BLaER1 (cell line): Measurements from ENCODE around the gene EXOC3.
"Not testable (repeated sequence)": the region's sequence is repeated elsewhere in the genome, so short reads cannot be mapped to it uniquely, and the experiment has no call there.

Experiments used
- H3K27ac ChIP-seq: shearing (Covaris generic); formaldehyde crosslinking; 2 replicates; pipeline ENCODE4 v1.8.1; 2022
- H3K27me3 ChIP-seq: shearing (Covaris generic); formaldehyde crosslinking; 2 replicates; pipeline ENCODE4 v1.8.1; 2022
- H3K36me3 ChIP-seq: shearing (Covaris generic); formaldehyde crosslinking; 2 replicates; pipeline ENCODE4 v1.8.1; 2022
- H3K4me1 ChIP-seq: shearing (Covaris generic); formaldehyde crosslinking; 2 replicates; pipeline ENCODE4 v1.8.1; 2022
- H3K4me2 ChIP-seq: shearing (Covaris generic); formaldehyde crosslinking; 2 replicates; pipeline ENCODE4 v1.8.1; 2022
- H3K4me3 ChIP-seq: shearing (Covaris generic); formaldehyde crosslinking; 2 replicates; pipeline ENCODE4 v1.8.1; 2022
- H3K9ac ChIP-seq: shearing (Covaris generic); formaldehyde crosslinking; 2 replicates; pipeline ENCODE4 v1.8.1; 2022
- H3K9me3 ChIP-seq: shearing (Covaris generic); formaldehyde crosslinking; 2 replicates; pipeline ENCODE4 v1.8.1; 2022
- H4K20me1 ChIP-seq: shearing (Covaris generic); formaldehyde crosslinking; 2 replicates; pipeline ENCODE4 v1.8.1; 2022
- Cebpa-rat ChIP-seq: shearing (Covaris generic); IDR thresholded peaks from 2 replicates; pipeline ENCODE4 v1.8.1; 2022

The EXOC3 gene

GRCh38 chr5:482506-482905 is 39.5 kb downstream of the EXOC3 start:
- Histone ChIP-seq H3K27ac (no peak overlapping the region), H3K4me1 (peaks cover 89% of the 10 kb centered on the region), H3K9me3 (no peaks in the 10 kb centered on the region), H3K4me2 (peak overlapping the region; percentile 89), H4K20me1 (peaks cover 28% of the 10 kb centered on the region), H3K27me3 (peaks cover 12% of the 10 kb centered on the region), H3K36me3 (no peaks in the 10 kb centered on the region), H3K4me3 (no peak overlapping the region), H3K9ac (no peak overlapping the region)
- TF ChIP-seq Cebpa-rat = no peak

- H3K27ac ChIP-seq = no peak overlapping the region
- peak overlapping the region; percentile 89 for H3K4me2 ChIP-seq
- H3K36me3 ChIP-seq = no peaks in the 10 kb centered on the region
- peaks cover 84% of the 10 kb centered on the region for H3K4me1 ChIP-seq
- no peak for TF ChIP-seq Cebpa-rat
- H3K4me3 ChIP-seq = no peak overlapping the region; the same call in 1 of the 2 replicates
- no peak overlapping the region for H3K9ac ChIP-seq
- H4K20me1 ChIP-seq = peaks cover 23% of the 10 kb centered on the region
- no peaks in the 10 kb centered on the region for H3K9me3 ChIP-seq
- peaks cover 7% of the 10 kb centered on the region; the same call in 1 of the 2 replicates for H3K27me3 ChIP-seq
Measured at GRCh38 chr5:483011-483410, 40.0 kb downstream of the EXOC3 start.

GRCh38 chr5:483434-484140 is 40.6 kb downstream of the EXOC3 start:
- H3K4me3 ChIP-seq = peak overlapping the region; percentile 36; the same call in 1 of the 2 replicates
- TF ChIP-seq Cebpa-rat = no peak

GRCh38 chr5:484556-484955 is 41.6 kb downstream of the EXOC3 start:
- Histone ChIP-seq H4K20me1 (peaks cover 7% of the 10 kb centered on the region; the same call in 1 of the 2 replicates), H3K9me3 (no peaks in the 10 kb centered on the region), H3K36me3 (no peaks in the 10 kb centered on the region), H3K27me3 (no peaks in the 10 kb centered on the region), H3K4me1 (peaks cover 68% of the 10 kb centered on the region), H3K9ac (no peak overlapping the region), H3K4me2 (peak overlapping the region; percentile 89), H3K27ac (no peak overlapping the region), H3K4me3 (no peak overlapping the region)
- no peak for TF ChIP-seq Cebpa-rat

More at GRCh38 chr5:483434-484140, 40.6 kb downstream of the EXOC3 start:
- Histone ChIP-seq H4K20me1 (peaks cover 17% of the 10 kb centered on the region), H3K27ac (no peak overlapping the region), H3K4me2 (peak overlapping the region; percentile 89), H3K27me3 (peaks cover 3% of the 10 kb centered on the region; the same call in 1 of the 2 replicates), H3K9me3 (no peaks in the 10 kb centered on the region), H3K9ac (0 out of 2 replicates have a peak overlapping the region, but pooled peaks have one; percentile 19), H3K4me1 (peaks cover 78% of the 10 kb centered on the region), H3K36me3 (no peaks in the 10 kb centered on the region)

- no peaks in the 10 kb centered on the region for H4K20me1 ChIP-seq
- no peak overlapping the region for H3K27ac ChIP-seq
- peaks cover 61% of the 10 kb centered on the region for H3K4me1 ChIP-seq
- no peaks in the 10 kb centered on the region for H3K27me3 ChIP-seq
- H3K4me3 ChIP-seq = peak overlapping the region; percentile 21; the same call in 1 of the 2 replicates
- H3K9me3 ChIP-seq = no peaks in the 10 kb centered on the region
- no peak overlapping the region for H3K9ac ChIP-seq
- peak overlapping the region; percentile 89 for H3K4me2 ChIP-seq
- no peak for TF ChIP-seq Cebpa-rat
- no peaks in the 10 kb centered on the region for H3K36me3 ChIP-seq
Measured at GRCh38 chr5:485113-485945, 42.4 kb downstream of the EXOC3 start.

GRCh38 chr5:485946-486491 is 43.0 kb downstream of the EXOC3 start:
- Histone ChIP-seq H3K4me3 (peak overlapping the region; percentile 21; the same call in 1 of the 2 replicates), H3K4me1 (peaks cover 54% of the 10 kb centered on the region), H3K9me3 (no peaks in the 10 kb centered on the region), H3K4me2 (peak overlapping the region; percentile 89), H3K27me3 (no peaks in the 10 kb centered on the region), H3K9ac (no peak overlapping the region), H4K20me1 (no peaks in the 10 kb centered on the region), H3K36me3 (no peaks in the 10 kb centered on the region), H3K27ac (no peak overlapping the region)
- no peak for TF ChIP-seq Cebpa-rat

GRCh38 chr5:486597-486996 is 43.6 kb downstream of the EXOC3 start:
- not testable (repeated sequence) for H3K27ac ChIP-seq, H4K20me1 ChIP-seq, H3K27me3 ChIP-seq, H3K4me3 ChIP-seq, H3K36me3 ChIP-seq, H3K9ac ChIP-seq, H3K9me3 ChIP-seq
- Histone ChIP-seq H3K4me1 (peaks cover 48% of the 10 kb centered on the region), H3K4me2 (peak overlapping the region; percentile 89)

GRCh38 chr5:488241-488640 is 45.3 kb downstream of the EXOC3 start:
- Histone ChIP-seq H3K27ac (no peak overlapping the region), H3K9ac (no peak overlapping the region), H4K20me1 (no peaks in the 10 kb centered on the region), H3K27me3 (peaks cover 9% of the 10 kb centered on the region; the same call in 1 of the 2 replicates), H3K9me3 (no peaks in the 10 kb centered on the region), H3K36me3 (no peaks in the 10 kb centered on the region), H3K4me3 (no peak overlapping the region), H3K4me2 (no peak overlapping the region), H3K4me1 (peaks cover 34% of the 10 kb centered on the region)
- no peak for TF ChIP-seq Cebpa-rat

- Histone ChIP-seq H3K4me2 (no peak overlapping the region), H3K9ac (no peak overlapping the region), H3K4me3 (no peak overlapping the region), H4K20me1 (no peaks in the 10 kb centered on the region), H3K27me3 (peaks cover 17% of the 10 kb centered on the region), H3K9me3 (no peaks in the 10 kb centered on the region), H3K36me3 (no peaks in the 10 kb centered on the region), H3K4me1 (peaks cover 33% of the 10 kb centered on the region), H3K27ac (no peak overlapping the region)
- no peak for TF ChIP-seq Cebpa-rat
Measured at GRCh38 chr5:488744-489688, 46.0 kb downstream of the EXOC3 start.
